Measurements from ENCODE around the gene TWIST2. TPM values are rescaled to one million over a fixed set of nuclear protein-coding genes. Genes with fewer than 3 reads are reported as not detected.

The TWIST2 gene
- total RNA-seq, 2 donors from 2014 or later: 1.9 TPM; not detected in 1

- H3K9me3 Mint-ChIP-seq: no peaks in the 10 kb centered on the region
- H3K4me1 Mint-ChIP-seq: no peaks in the 10 kb centered on the region
- Histone ChIP-seq H3K9me3 (ENCODE audit: control insufficient read depth, low read length) (no peaks in the 10 kb centered on the region), H3K27ac (ENCODE audit: low read depth, low read length) (no peak overlapping the region), H3K36me3 (ENCODE audit: control insufficient read depth, insufficient read depth, low read length) (no peaks in the 10 kb centered on the region), H3K9ac (ENCODE audit: extremely low read depth, low read length, poor library complexity, severe bottlenecking) (no peak overlapping the region), H3K4me1 (ENCODE audit: control insufficient read depth, insufficient read depth, low read length) (no peaks in the 10 kb centered on the region), H3K27me3 (ENCODE audit: control insufficient read depth, insufficient read depth, low read length, poor library complexity, severe bottlenecking) (peaks cover 37% of the 10 kb centered on the region), H3K4me3 (ENCODE audit: low read length) (no peak overlapping the region)
- no peak overlapping the region for H3K4me3 Mint-ChIP-seq
- no peak overlapping the region for H3K27ac Mint-ChIP-seq
- no peaks in the 10 kb centered on the region for H3K36me3 Mint-ChIP-seq (ENCODE audit: low read depth)
- WGBS, 2 experiments (ENCODE audit: insufficient coverage in 1 of 2, insufficient read length in 1 of 2): 81 to 100% methylated on average over 2 to 10 of the region's 10 CpGs
- TF ChIP-seq, protein P1, sequence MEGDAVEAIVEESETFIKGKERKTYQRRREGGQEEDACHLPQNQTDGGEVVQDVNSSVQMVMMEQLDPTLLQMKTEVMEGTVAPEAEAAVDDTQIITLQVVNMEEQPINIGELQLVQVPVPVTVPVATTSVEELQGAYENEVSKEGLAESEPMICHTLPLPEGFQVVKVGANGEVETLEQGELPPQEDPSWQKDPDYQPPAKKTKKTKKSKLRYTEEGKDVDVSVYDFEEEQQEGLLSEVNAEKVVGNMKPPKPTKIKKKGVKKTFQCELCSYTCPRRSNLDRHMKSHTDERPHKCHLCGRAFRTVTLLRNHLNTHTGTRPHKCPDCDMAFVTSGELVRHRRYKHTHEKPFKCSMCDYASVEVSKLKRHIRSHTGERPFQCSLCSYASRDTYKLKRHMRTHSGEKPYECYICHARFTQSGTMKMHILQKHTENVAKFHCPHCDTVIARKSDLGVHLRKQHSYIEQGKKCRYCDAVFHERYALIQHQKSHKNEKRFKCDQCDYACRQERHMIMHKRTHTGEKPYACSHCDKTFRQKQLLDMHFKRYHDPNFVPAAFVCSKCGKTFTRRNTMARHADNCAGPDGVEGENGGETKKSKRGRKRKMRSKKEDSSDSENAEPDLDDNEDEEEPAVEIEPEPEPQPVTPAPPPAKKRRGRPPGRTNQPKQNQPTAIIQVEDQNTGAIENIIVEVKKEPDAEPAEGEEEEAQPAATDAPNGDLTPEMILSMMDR (conservative IDR thresholded peaks at IDR 0.05): peak; percentile 12
- no peak for DNase-seq
- peaks cover 50% of the 10 kb centered on the region for H3K27me3 Mint-ChIP-seq (ENCODE audit: insufficient read depth)
Measured at GRCh38 chr2:238841542-238842164, 6.2 kb upstream of the TWIST2 start.

DNA sequence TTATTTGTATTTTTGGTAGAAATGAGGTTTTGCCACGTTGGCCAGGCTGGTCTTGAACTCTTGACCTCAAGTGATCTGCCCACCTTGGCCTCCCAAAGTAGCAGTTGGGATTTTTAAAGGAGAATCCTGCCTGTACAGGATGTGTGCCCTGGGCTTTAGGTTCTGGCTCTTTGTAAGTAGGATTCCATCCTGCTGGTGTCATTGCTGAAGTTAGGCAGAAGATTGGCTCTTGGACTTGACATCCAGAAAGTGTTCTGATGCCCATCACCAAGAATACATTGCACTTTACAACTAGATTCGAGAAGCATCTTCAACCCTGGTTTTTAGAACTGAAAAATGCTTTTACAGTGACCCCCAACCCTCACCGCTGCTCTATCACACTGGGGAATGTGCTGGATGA is 4.4 kb upstream of the TWIST2 start:
- DNase-seq: no peak
- H3K4me1 ChIP-seq (ENCODE audit: control insufficient read depth, insufficient read depth, low read length): no peaks in the 10 kb centered on the region
- WGBS, 2 experiments (ENCODE audit: insufficient coverage in 1 of 2, insufficient read length in 1 of 2): 67 to 69% methylated on average over 1 to 3 of the region's 3 CpGs
- H3K9ac ChIP-seq (ENCODE audit: extremely low read depth, low read length, poor library complexity, severe bottlenecking): no peak overlapping the region
- Mint-ChIP-seq H3K4me3 (no peak overlapping the region), H3K27ac (no peak overlapping the region), H3K9me3 (no peaks in the 10 kb centered on the region), H3K4me1 (no peaks in the 10 kb centered on the region), H3K36me3 (ENCODE audit: low read depth) (no peaks in the 10 kb centered on the region), H3K27me3 (ENCODE audit: insufficient read depth) (peaks cover 57% of the 10 kb centered on the region)
- peaks cover 55% of the 10 kb centered on the region for H3K27me3 ChIP-seq (ENCODE audit: control insufficient read depth, insufficient read depth, low read length, poor library complexity, severe bottlenecking)
- no peaks in the 10 kb centered on the region for H3K36me3 ChIP-seq (ENCODE audit: control insufficient read depth, insufficient read depth, low read length)
- no peak overlapping the region for H3K4me3 ChIP-seq (ENCODE audit: low read length)
- no peaks in the 10 kb centered on the region for H3K9me3 ChIP-seq (ENCODE audit: control insufficient read depth, low read length)
- H3K27ac ChIP-seq (ENCODE audit: low read depth, low read length): no peak overlapping the region
- TF ChIP-seq, protein P1 (conservative IDR thresholded peaks at IDR 0.05): no peak

DNA sequence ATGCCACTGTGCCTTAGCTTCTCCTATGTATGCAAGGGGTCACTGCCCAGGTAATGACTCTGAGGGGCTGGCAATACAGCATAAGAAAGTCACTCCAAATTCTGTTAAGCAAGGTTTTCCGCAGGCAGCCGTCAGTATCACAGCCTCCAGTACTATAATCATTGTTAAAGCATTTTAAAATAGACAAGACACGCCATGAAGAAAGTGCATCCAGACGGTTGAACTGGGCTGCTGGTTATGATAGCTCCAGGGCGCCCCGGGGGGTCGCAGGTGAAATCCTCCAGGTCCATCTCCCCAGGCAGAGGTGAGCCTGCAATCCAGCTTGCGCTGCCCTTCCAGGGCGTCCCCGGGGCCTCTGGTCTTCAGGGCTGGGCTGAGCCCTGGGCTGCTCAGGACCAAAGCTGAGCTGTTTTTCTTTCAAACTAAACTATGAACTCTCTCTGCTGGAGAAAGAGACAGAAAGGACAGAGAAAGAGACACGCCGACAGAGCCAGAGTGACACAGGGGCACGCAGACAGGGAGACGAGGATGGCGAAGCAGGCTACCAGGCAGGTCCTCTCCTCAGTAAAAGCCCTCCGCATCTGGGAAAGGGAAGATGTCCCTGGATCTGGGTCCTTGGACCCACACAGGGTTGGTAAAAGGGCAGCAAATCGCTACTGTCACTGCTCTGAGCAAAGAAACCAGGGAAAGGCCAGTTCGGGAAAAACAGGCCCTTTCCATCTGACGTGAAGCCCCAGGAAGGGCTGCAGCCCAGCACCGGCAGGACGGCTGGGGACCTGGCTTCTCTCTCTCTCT is 2.1 kb upstream of the TWIST2 start:
- DNase-seq: no peak
- Mint-ChIP-seq H3K4me1 (no peaks in the 10 kb centered on the region), H3K36me3 (ENCODE audit: low read depth) (no peaks in the 10 kb centered on the region), H3K27ac (no peak overlapping the region), H3K27me3 (ENCODE audit: insufficient read depth) (peaks cover 71% of the 10 kb centered on the region), H3K4me3 (peak overlapping the region; percentile 56), H3K9me3 (no peaks in the 10 kb centered on the region)
- Histone ChIP-seq H3K9me3 (ENCODE audit: control insufficient read depth, low read length) (no peaks in the 10 kb centered on the region), H3K36me3 (ENCODE audit: control insufficient read depth, insufficient read depth, low read length) (no peaks in the 10 kb centered on the region), H3K4me3 (ENCODE audit: low read length) (no peak overlapping the region), H3K27ac (ENCODE audit: low read depth, low read length) (no peak overlapping the region), H3K4me1 (ENCODE audit: control insufficient read depth, insufficient read depth, low read length) (no peaks in the 10 kb centered on the region), H3K9ac (ENCODE audit: extremely low read depth, low read length, poor library complexity, severe bottlenecking) (no peak overlapping the region), H3K27me3 (ENCODE audit: control insufficient read depth, insufficient read depth, low read length, poor library complexity, severe bottlenecking) (peaks cover 78% of the 10 kb centered on the region)
- TF ChIP-seq, protein P1 (conservative IDR thresholded peaks at IDR 0.05): no peak
- WGBS, 2 experiments (ENCODE audit: insufficient coverage in 1 of 2, insufficient read length in 1 of 2): 77 to 86% methylated on average over 13 to 21 of the region's 21 CpGs

All from endodermal cell (in vitro differentiated cells).